GM12874 (cell line): ENCODE results near the gene CCL15.

Source experiments
- TF ChIP-seq, protein P1 (sequence below): IDR thresholded peaks from 2 replicates; pipeline ENCODE4 v1.5.1; 2011; ENCODE audit warnings: low read depth, mild to moderate bottlenecking, control low read depth, low read length, moderate library complexity; ENCODE audit not compliant: insufficient read depth

The CCL15 gene

DNA sequence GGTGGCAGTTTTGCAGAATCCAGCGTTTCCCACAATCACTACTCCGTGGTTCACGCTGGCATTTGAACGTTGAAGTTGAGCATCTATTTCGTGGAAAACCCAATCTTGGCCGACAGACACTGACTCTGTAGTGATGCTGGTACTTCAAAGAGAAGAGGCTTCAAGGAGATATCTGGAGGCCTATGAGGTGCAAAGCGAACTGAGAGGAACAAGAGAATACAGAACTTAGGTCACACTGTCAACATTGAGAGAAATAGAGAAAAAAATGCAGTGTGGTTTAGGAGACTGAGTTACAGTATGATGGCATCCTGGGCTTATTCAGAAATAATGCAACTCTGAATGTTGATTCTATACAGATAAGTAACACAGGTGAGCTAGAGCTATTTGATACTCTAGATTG, 36.1 kb downstream of the CCL15 start:
- TF ChIP-seq, protein P1, sequence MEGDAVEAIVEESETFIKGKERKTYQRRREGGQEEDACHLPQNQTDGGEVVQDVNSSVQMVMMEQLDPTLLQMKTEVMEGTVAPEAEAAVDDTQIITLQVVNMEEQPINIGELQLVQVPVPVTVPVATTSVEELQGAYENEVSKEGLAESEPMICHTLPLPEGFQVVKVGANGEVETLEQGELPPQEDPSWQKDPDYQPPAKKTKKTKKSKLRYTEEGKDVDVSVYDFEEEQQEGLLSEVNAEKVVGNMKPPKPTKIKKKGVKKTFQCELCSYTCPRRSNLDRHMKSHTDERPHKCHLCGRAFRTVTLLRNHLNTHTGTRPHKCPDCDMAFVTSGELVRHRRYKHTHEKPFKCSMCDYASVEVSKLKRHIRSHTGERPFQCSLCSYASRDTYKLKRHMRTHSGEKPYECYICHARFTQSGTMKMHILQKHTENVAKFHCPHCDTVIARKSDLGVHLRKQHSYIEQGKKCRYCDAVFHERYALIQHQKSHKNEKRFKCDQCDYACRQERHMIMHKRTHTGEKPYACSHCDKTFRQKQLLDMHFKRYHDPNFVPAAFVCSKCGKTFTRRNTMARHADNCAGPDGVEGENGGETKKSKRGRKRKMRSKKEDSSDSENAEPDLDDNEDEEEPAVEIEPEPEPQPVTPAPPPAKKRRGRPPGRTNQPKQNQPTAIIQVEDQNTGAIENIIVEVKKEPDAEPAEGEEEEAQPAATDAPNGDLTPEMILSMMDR = no peak

DNA sequence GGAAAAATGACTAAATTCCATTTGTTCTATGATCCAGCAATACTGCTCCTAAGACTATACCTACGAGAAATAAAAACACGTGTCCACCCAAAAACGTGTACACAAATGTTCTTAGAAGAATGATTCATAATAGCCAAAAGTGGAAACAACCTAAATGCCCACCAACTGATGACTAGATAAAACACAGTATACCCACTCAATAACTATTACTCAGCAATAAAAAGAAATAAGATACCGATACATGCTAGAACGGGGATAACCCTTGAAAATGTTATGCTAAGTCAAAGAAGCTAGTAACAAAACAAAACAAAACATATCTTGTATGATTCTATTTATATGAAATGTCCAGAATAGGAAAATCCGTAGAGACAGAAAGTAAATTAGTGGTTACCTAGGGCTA, 37.7 kb downstream of the CCL15 start:
- TF ChIP-seq, protein P1 = no peak

DNA sequence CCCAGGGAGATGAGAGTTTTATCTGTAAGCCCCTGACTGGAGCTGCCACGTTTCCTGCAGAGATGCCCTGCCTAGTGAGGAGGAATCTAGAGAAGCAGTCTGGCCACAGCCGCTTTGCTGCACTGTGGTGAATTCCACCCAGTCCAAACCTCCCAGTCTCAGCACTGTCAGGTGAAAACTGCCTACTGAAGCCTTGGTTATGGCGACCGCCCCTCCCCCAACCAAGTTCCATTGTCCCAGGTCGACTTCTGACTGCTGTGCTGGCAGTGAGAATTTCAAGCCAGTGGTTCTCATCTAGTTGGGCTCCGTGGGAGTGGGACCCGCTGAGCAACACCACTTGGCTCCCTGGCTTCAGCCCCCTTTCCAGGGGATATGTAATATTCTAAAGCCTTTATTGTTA, 47.6 kb downstream of the CCL15 start:
- TF ChIP-seq, protein P1 = no peak

DNA sequence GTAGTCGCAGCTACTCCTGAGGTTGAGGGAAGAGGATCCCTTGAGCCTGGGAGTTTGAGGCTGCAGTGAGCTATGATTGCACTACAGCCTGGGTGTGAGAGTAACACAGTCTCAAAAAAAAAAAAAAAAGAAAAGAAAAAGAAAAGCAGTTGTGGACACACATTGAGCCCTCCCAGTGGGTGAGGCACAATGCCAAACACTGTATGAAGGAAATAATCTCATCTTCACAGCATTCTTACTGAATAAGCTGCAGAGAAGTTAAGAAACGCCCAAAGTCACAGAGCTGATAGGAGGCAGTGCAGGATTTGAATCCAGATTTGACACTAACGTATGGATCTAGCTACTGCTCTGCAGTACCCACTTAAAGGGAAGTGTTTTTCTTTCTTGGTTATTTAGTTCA, 52.0 kb downstream of the CCL15 start:
- TF ChIP-seq, protein P1 = no peak

DNA sequence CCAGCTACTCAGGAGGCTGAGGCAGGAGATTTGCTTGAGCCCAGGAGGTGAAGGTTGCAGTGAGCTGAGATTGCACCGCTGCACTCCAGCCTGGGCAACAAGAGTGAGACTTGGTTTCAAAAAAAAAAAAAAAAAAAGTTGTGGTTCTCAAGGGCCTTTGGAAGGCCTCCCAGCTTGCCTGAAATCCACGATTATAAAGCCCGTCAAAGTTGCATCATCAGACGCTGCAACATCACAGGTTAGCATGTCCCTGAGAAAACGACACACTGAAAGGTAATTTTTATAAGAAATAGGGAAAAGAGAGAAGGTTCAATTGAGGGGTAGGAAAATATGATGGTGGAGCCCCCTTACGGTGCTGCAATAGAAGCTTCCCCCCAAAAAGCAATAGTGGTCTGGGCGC, 53.3 kb downstream of the CCL15 start:
- TF ChIP-seq, protein P1 = no peak
